ENCODE results near the gene LAT.
"Not testable (repeated sequence)": the region's sequence is repeated elsewhere in the genome, so short reads cannot be mapped to it uniquely, and the experiment has no call there.

Gene LAT, protein sequence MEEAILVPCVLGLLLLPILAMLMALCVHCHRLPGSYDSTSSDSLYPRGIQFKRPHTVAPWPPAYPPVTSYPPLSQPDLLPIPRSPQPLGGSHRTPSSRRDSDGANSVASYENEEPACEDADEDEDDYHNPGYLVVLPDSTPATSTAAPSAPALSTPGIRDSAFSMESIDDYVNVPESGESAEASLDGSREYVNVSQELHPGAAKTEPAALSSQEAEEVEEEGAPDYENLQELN

DNA sequence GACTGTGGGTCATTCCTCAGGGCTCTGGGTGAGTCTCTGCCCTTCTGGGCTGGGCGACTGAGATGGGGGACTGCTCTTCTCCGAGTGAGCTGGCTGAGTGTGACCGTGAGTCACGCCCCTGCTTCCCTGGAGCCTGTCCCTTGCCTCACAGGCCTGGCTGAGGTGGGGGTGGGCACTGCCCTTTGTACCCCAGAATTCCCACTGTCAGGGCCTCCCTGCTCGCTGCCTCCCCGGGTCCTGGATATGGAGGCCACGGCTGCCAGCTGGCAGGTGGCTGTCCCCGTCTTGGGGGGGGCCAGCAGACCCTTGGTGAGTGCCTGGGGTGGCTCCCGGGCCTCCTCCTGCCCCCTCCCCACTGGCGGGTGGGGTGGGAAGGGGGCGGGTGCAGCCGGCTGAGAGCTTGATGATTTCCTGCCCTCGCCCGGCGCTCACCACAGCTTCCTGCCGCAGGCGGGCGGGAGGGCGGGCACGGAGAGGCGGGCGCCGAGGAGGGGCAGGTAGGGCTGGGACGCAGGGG lies at the start of gene LAT:
LAT (plus strand) TSS at position 434 of the 517 bp plus-strand sequence. CDS start 366 bp downstream, outside the sequence.
- DNase-seq (ENCODE audit: extremely low read depth, low read depth) = no peak

DNA sequence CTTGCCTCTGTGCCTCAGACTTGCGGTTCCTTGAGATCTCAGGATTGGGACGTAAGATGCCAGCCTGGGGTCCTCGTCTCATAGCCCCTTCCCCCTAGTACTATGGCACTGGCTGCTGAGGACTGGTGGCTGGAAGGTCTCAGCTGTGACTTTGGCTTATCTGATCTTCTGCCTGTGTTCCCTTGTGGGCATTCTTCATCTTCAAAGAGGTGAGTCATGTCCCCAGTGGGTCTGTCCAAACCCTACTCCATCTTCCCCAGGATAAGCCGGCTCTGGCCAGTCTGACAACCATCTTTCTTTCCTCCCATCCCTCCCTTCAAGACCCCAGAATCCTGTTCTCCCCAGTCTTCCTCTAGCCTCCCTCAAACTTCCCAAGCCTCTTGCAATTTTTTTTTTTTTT lies 49.5 kb upstream of the LAT start:
- no peak for DNase-seq (ENCODE audit: extremely low read depth, low read depth)
- TF ChIP-seq, protein P1, sequence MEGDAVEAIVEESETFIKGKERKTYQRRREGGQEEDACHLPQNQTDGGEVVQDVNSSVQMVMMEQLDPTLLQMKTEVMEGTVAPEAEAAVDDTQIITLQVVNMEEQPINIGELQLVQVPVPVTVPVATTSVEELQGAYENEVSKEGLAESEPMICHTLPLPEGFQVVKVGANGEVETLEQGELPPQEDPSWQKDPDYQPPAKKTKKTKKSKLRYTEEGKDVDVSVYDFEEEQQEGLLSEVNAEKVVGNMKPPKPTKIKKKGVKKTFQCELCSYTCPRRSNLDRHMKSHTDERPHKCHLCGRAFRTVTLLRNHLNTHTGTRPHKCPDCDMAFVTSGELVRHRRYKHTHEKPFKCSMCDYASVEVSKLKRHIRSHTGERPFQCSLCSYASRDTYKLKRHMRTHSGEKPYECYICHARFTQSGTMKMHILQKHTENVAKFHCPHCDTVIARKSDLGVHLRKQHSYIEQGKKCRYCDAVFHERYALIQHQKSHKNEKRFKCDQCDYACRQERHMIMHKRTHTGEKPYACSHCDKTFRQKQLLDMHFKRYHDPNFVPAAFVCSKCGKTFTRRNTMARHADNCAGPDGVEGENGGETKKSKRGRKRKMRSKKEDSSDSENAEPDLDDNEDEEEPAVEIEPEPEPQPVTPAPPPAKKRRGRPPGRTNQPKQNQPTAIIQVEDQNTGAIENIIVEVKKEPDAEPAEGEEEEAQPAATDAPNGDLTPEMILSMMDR (IDR thresholded peaks at IDR 0.05; ENCODE audit: low read depth, low read length) = no peak

More for the DNA sequence above, at the start of gene LAT:
- TF ChIP-seq, protein P1 (IDR thresholded peaks at IDR 0.05; ENCODE audit: low read depth, low read length) = no peak

DNA sequence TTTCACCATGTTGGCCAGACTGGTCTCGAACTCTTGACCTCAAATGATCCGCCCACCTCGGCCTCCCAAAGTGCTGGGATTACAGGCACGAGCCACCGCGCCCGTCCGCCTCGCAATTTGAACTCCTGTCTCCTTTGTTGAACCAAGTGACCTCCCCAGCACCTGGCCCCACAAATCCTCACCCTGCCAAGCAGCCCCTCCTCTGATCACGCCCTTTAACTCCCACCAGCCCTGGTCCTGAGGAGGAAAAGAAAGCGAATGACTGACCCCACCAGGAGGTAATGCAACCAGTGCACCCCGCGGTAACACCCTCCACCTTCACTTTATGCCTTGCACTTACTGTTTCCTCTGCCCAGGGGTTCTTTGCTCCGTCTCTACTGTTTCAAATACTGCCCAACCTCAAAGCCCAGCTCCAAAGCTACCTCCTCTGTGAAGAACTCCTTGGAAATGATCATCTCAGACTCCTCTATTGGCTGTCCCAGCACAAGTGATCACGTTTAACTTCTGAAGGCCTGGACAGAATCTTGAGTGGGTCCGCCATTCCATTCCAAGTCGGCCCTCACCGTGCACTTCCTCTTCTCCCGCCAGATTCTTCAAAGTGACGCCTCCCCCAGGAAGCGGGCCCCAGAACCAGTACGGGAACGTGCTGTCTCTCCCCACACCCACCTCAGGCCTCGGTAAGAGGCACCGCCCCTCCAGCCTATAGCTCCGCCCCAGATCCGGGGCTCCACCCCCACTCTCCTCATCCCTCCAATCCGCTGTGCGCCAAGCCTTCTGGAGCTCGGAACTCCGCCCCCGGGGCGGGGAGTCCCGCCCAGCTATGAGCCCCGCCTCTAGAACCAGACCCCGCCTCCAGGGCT lies 48.7 kb upstream of the LAT start:
- TF ChIP-seq, protein P1 (IDR thresholded peaks at IDR 0.05; ENCODE audit: low read depth, low read length) = no peak
- DNase-seq (ENCODE audit: extremely low read depth, low read depth) = no peak

DNA sequence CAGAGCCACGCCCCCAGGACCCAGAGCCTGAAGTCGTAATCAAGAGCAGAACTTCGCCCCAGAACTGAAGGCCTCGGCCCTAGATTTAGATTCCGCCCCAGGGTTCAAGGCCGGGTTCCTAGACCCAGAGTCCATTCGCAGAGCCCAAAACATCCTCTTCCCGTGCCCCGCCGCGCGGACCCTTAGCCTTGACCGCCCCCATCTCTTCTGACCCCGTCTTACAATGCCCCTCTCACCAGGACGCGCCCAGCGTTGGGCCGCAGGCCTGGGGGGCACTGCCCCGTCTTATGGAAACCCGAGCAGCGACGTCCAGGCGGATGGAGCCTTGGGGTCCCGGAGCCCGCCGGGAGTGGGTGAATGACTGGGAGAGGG lies 48.1 kb upstream of the LAT start:
- DNase-seq (ENCODE audit: extremely low read depth, low read depth) = no peak
- TF ChIP-seq, protein P1 (IDR thresholded peaks at IDR 0.05; ENCODE audit: low read depth, low read length) = no peak

DNA sequence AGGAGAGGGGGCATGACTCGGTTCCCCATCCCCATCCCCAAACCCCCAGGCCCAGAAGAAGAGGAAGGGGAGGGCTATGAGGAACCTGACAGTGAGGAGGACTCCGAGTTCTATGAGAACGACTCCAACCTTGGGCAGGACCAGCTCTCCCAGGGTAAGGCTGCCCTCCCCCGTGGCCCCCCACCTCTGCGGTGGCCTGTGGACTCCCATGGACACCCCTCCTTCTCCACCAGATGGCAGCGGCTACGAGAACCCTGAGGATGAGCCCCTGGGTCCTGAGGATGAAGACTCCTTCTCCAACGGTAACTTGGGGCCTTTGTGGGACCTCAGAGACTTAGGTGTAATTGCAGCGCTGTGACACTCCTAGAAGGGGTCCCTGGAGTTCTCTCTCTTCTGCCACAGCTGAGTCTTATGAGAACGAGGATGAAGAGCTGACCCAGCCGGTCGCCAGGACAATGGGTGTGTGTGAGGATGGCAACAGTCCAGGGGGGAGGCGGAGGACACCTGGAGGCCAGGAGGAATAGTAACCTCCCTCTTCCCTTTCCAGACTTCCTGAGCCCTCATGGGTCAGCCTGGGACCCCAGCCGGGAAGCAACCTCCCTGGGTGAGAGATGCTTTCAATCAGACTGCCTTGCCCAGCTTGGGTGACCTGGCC lies 47.5 kb upstream of the LAT start:
- DNase-seq (ENCODE audit: extremely low read depth, low read depth) = no peak
- TF ChIP-seq, protein P1 (IDR thresholded peaks at IDR 0.05; ENCODE audit: low read depth, low read length) = no peak

DNA sequence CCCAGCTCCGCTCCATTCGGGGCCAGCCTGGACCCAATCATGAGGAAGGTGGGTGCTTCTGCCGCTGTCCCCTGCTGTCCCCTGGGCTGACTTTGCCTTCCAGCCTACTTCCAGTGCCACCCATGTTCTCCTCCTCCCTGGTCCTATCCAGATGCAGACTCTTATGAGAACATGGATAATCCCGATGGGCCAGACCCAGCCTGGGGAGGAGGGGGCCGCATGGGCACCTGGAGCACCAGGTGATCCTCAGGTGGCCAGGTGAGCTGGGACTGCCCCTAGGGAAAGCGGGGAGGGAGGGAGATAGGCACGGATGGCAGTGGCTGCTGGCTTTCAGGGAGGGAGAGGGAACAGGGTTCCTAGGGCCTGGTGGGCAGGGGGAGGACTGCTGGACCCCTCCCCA lies 46.1 kb upstream of the LAT start:
- TF ChIP-seq, protein P1 (IDR thresholded peaks at IDR 0.05; ENCODE audit: low read depth, low read length) = no peak
- no peak for DNase-seq (ENCODE audit: extremely low read depth, low read depth)

DNA sequence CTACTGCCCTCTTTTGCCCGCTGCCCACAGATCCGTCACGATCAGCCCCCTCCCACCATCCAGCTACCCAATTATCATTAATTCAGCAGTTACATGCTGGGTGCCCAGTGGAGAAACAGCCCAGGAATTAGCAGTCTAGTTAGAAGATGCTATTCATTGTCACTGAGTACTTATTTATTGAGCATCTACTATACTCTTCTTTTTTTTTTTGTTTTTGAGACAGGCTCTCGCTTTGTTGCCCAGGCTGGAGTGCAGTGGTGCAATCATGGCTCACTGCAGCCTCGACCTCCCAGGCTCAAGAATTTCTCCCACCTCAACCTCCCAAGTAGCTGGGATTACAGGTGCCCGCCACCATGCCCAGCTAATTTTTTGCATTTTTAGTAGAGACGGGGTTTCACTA lies 45.0 kb upstream of the LAT start:
- DNase-seq (ENCODE audit: extremely low read depth, low read depth) = not testable (repeated sequence)
